ENCODE results near the gene ZNF45.
"Not testable (repeated sequence)": the region's sequence is repeated elsewhere in the genome, so short reads cannot be mapped to it uniquely, and the experiment has no call there.

Gene ZNF45

GRCh38 chr19:43934985-43935708 lies at the start of gene ZNF45:
Gene ZNF45, minus strand, starts transcription at chr19:43935282. Its CDS starts 13,097 bp downstream, at chr19:43922185.
- DNase-seq, result peak; percentile 84

- DNase-seq, result no peak
These were observed 49.6 kb upstream of the ZNF45 start for GRCh38 chr19:43984687-43985000.

- DNase-seq, result peak; percentile 96
These were observed 49.0 kb upstream of the ZNF45 start, which contains the start of gene ZNF155 for GRCh38 chr19:43983912-43984686. Gene ZNF155, plus strand, starts transcription at chr19:43984188. Its CDS starts 4,356 bp downstream, at chr19:43988544.

- no peak for DNase-seq
These were observed 48.4 kb upstream of the ZNF45 start for GRCh38 chr19:43983544-43983911.

- DNase-seq, result no peak
These were observed 41.6 kb upstream of the ZNF45 start for GRCh38 chr19:43976732-43977131.

- no peak for DNase-seq
These were observed 31.1 kb upstream of the ZNF45 start for GRCh38 chr19:43966079-43966694.

GRCh38 chr19:43960411-43960810 lies 25.3 kb upstream of the ZNF45 start:
- DNase-seq, result no peak

- no peak for DNase-seq
These were observed 22.8 kb upstream of the ZNF45 start for GRCh38 chr19:43957891-43958290.

- DNase-seq, result no peak
These were observed 21.7 kb upstream of the ZNF45 start for GRCh38 chr19:43956827-43957226.

- peak; percentile 91 for DNase-seq
These were observed 16.0 kb upstream of the ZNF45 start, which contains the start of gene ZNF221 for GRCh38 chr19:43950834-43951645. Gene ZNF221, plus strand, starts transcription at chr19:43951228. Its CDS starts 11,499 bp downstream, at chr19:43962727.

GRCh38 chr19:43949803-43950202 lies 14.7 kb upstream of the ZNF45 start:
- not testable (repeated sequence) for DNase-seq

GRCh38 chr19:43947412-43947811 lies 12.3 kb upstream of the ZNF45 start:
- not testable (repeated sequence) for DNase-seq

- DNase-seq, result no peak
These were observed 6.1 kb upstream of the ZNF45 start for GRCh38 chr19:43941209-43941608.

- no peak for DNase-seq
These were observed 5.6 kb upstream of the ZNF45 start for GRCh38 chr19:43940719-43941118.

- no peak for DNase-seq
These were observed 4.6 kb upstream of the ZNF45 start for GRCh38 chr19:43939557-43940260.

GRCh38 chr19:43936188-43936587 lies 1.1 kb upstream of the ZNF45 start:
- DNase-seq, result peak; percentile 33

- no peak for DNase-seq
These were observed 762 bp downstream of the ZNF45 start for GRCh38 chr19:43934055-43934984.

- no peak for DNase-seq
These were observed 6.3 kb downstream of the ZNF45 start for GRCh38 chr19:43928820-43929219.

GRCh38 chr19:43923875-43924274 lies 11.2 kb downstream of the ZNF45 start:
- DNase-seq, result no peak

- no peak for DNase-seq
These were observed 21.0 kb downstream of the ZNF45 start for GRCh38 chr19:43914051-43914450.

GRCh38 chr19:43913383-43913782 lies 21.7 kb downstream of the ZNF45 start:
- DNase-seq, result no peak

Data from DMS79 treated with DMSO at 0.1 percent for 48 hours (cell line).